Smooth muscle cell (in vitro differentiated cells): ENCODE measurements around the gene RBM33. TPM values are rescaled to one million over a fixed set of nuclear protein-coding genes. Genes with fewer than 3 reads are reported as not detected.

Experiments
- DNase-seq: peaks from one replicate; lab custom pipeline; 2025; ENCODE audit not compliant: unreplicated experiment; lab: John Stamatoyannopoulos, UW
- H2AFZ ChIP-seq: fragments of 200-600 bp; sonication (generic); 2 replicates; pipeline ENCODE4 v1.6.0; 2016; ENCODE audit warnings: antibody characterized with exemption, low read depth, mild to moderate bottlenecking
- H3F3A ChIP-seq: fragments of 200-600 bp; sonication (generic); 2 replicates; pipeline ENCODE4 v1.6.0; 2017; ENCODE audit warnings: antibody characterized with exemption, low read depth
- H3K27ac ChIP-seq: fragments of 200-600 bp; sonication (generic); 2 replicates; pipeline ENCODE4 v1.5.1; 2016; ENCODE audit warnings: low read depth, mild to moderate bottlenecking
- H3K27me3 ChIP-seq: fragments of 200-600 bp; sonication (generic); 2 replicates; pipeline ENCODE4 v1.6.1; 2016; ENCODE audit warnings: low read depth, mild to moderate bottlenecking
- H3K36me3 ChIP-seq: fragments of 200-600 bp; sonication (generic); 2 replicates; pipeline ENCODE4 v1.5.1; 2016; ENCODE audit warnings: low read depth
- H3K4me1 ChIP-seq: fragments of 200-600 bp; sonication (generic); 2 replicates; pipeline ENCODE4 v1.5.1; 2016; ENCODE audit warnings: low read depth
- H3K4me2 ChIP-seq: fragments of 200-600 bp; sonication (generic); 2 replicates; pipeline ENCODE4 v1.6.0; 2016; ENCODE audit warnings: mild to moderate bottlenecking
- H3K4me3 ChIP-seq: fragments of 200-600 bp; sonication (generic); 2 replicates; pipeline ENCODE4 v1.5.1; 2016; ENCODE audit warnings: mild to moderate bottlenecking
- H3K79me2 ChIP-seq: fragments of 200-600 bp; sonication (generic); 2 replicates; pipeline ENCODE4 v1.6.0; 2016; ENCODE audit warnings: low read depth, mild to moderate bottlenecking
- H3K9ac ChIP-seq: fragments of 200-600 bp; sonication (generic); 2 replicates; pipeline ENCODE4 v1.6.0; 2016; ENCODE audit warnings: low read depth
- H3K9me3 ChIP-seq: fragments of 200-600 bp; sonication (generic); replicated peaks from 2 replicates; pipeline ENCODE4 v1.5.1; 2016; ENCODE audit warnings: low read depth
- H4K20me1 ChIP-seq: fragments of 200-600 bp; sonication (generic); 2 replicates; pipeline ENCODE4 v1.6.0; 2016; ENCODE audit warnings: low read depth
- CTCF ChIP-seq: fragments of 200-600 bp; sonication (generic); IDR thresholded peaks from 2 replicates; pipeline ENCODE4 v1.5.1; 2017; ENCODE audit warnings: borderline replicate concordance, mild to moderate bottlenecking, antibody characterized with exemption; ENCODE audit not compliant: insufficient read depth, poor library complexity, severe bottlenecking
- WGBS: methylation state at CpG from one replicate; pipeline ENCODE4 v1.1.7; 2016; ENCODE audit warnings: low lambda C conversion rate; 5-methylcytosine and 5-hydroxymethylcytosine counted together
- polyA plus RNA-seq: library from polyadenylated mRNA; unstranded; fragments of >200 nt; fragmentation: Nextera tagmentation; extraction: Ambion mirVana; gene quantifications from 2 replicates; pipeline ENCODE4 v1.2.1, GENCODE V29; 2016
- total RNA-seq: library from RNA; depleted of rRNA; stranded (reverse); fragments of >200 nt; gene quantifications from 2 replicates; pipeline ENCODE4 v1.2.3, GENCODE V29; 2014

The RBM33 gene
- total and polyA plus RNA-seq, 2 experiments from 2014 or later: 22.5 to 25.3 TPM

- Histone ChIP-seq H3K4me2 (peak overlapping the region; percentile 83), H3K36me3 (no peaks in the 10 kb centered on the region), H3F3A (no peaks in the 10 kb centered on the region), H4K20me1 (no peaks in the 10 kb centered on the region), H3K4me1 (peaks cover 47% of the 10 kb centered on the region), H2AFZ (no peak overlapping the region), H3K4me3 (peak overlapping the region; percentile 58), H3K9me3 (no peaks in the 10 kb centered on the region), H3K79me2 (no peaks in the 10 kb centered on the region), H3K27me3 (peaks cover 100% of the 10 kb centered on the region), H3K27ac (no peak overlapping the region), H3K9ac (no peak overlapping the region)
- DNase-seq: no peak
- WGBS: 2% methylated on average over 54 of the region's 64 CpGs
- TF ChIP-seq CTCF: no peak
These were observed 164.3 kb downstream of the RBM33 start for GRCh38 chr7:155808549-155809331.

DNA sequence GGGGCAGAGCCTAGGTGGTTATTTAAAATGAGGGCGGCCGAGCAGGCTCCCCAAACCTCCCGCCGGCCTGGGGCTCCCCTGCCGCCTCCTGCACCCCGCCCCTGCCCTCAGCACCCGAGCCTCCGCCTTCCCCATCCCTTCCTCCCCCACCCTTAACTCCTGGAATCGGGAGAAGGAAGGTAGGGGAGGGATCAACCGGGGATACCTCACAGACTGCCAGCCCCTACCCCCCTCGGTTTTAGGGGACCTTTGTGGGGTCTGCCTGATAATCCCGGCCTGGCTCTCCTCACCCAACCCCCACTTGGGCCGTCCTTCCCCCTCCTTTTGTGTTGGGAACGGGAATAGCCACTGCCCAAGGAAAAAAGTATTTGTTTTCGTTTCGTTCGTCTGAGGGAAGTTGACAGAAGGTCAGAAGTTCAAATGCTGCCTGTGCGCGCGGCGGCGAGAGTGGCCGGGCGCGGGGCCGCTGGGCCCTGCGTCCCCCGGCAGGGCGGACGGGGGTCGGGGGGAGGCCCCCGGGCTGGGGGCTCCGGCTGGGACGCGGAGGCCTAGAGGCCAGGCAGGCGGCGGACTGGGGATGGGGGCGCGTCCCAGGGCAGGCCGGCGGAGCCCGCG is 165.0 kb downstream of the RBM33 start:
- Histone ChIP-seq H3K36me3 (no peaks in the 10 kb centered on the region), H3K27ac (no peak overlapping the region), H3K79me2 (no peaks in the 10 kb centered on the region), H3K4me2 (peak overlapping the region; percentile 83), H3K9ac (no peak overlapping the region), H3K4me3 (peak overlapping the region; percentile 58), H3K4me1 (peaks cover 43% of the 10 kb centered on the region), H4K20me1 (no peaks in the 10 kb centered on the region), H3K9me3 (no peaks in the 10 kb centered on the region), H3F3A (no peaks in the 10 kb centered on the region), H2AFZ (no peak overlapping the region), H3K27me3 (peaks cover 100% of the 10 kb centered on the region)
- no peak for DNase-seq
- 1% methylated on average over 25 of the region's 43 CpGs for WGBS
- TF ChIP-seq CTCF: no peak

DNA sequence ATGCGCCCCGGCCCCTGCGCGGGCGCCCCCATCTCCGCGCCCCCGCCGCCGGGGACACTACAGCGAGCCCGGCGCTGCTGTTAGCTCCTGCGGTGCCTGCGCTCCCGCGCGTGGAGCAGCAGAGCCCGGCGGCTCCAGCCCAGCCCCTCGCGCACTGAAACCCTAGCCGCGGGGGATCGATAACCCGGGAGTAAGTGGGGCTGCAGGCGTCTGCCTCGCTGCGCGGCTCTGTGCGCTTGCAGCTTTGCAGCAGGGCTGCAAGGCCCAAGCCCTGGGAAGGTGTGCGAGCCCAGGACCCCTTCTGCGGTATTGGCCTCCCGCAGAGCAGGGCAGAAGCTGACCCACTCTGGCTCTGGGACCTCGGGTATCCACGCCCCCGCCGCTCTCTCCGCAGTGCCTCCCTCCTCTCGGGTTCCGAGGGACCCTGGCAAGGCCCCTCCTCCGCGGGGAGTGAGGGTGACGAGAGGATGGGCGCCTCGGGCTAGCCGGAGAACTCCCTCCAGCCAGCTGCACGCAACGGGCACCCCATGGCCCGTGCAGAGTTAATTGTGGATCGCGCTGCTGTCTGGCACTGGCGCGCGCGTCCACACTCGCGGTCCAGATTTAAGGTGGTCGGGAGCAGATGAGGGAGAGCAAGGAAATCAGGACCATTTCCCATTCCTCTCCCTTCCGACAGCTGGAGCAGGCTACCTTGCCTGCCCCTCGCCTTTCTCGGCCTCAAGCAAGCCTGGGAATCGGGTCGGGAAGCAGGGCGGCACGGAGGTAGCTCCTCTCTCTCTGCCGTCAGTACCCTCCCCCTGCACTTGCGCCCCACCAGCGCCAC is 165.7 kb downstream of the RBM33 start:
- Histone ChIP-seq H3K4me2 (peak overlapping the region; percentile 83), H3K9me3 (no peaks in the 10 kb centered on the region), H3K27me3 (peaks cover 98% of the 10 kb centered on the region), H4K20me1 (no peaks in the 10 kb centered on the region), H3K4me3 (peak overlapping the region; percentile 58), H3K79me2 (no peaks in the 10 kb centered on the region), H3K9ac (no peak overlapping the region), H2AFZ (no peak overlapping the region), H3F3A (no peaks in the 10 kb centered on the region), H3K4me1 (peaks cover 39% of the 10 kb centered on the region), H3K27ac (no peak overlapping the region), H3K36me3 (no peaks in the 10 kb centered on the region)
- WGBS: 3% methylated on average over 54 of the region's 69 CpGs
- no peak for DNase-seq
- TF ChIP-seq CTCF: no peak
